Upper lobe of left lung (tissue), 6 donors: ENCODE data around the gene PCBP4. TPM values are rescaled to one million over a fixed set of nuclear protein-coding genes. Genes with fewer than 3 reads are reported as not detected.

Source experiments
- ATAC-seq, 2 donors: fragments of 200-7000 bp; cut with Tn5 transposase; one replicate each; pipeline ENCODE4 v1.9.1; 2022; ENCODE audit warnings: mild to moderate bottlenecking in 2 of 2, moderate library complexity in 2 of 2; ENCODE audit not compliant: low FRiP score in 2 of 2
- DNase-seq, 2 donors: peaks; one replicate each; pipeline ENCODE4 v3.0.0-alpha.2; 2019 to 2020
- H3K27ac ChIP-seq, 4 donors: fragments of 200-600 bp; sonication (generic); one replicate each; pipeline ENCODE4 v1.5.1; 2016 to 2019
- H3K27me3 ChIP-seq, 4 donors: fragments of 200-600 bp; sonication (generic); one replicate each; pipeline ENCODE4 v1.5.1; 2017 to 2019
- H3K36me3 ChIP-seq, 4 donors: fragments of 200-600 bp; sonication (generic); one replicate each; pipeline ENCODE4 v1.5.1; 2016 to 2019
- H3K4me1 ChIP-seq, 4 donors: fragments of 200-600 bp; sonication (generic); one replicate each; pipeline ENCODE4 v1.5.1; 2018 to 2019
- H3K4me3 ChIP-seq, 4 donors: fragments of 200-600 bp; sonication (generic); one replicate each; pipeline ENCODE4 v1.5.1; 2017 to 2019; ENCODE audit warnings: mild to moderate bottlenecking in 2 of 4, moderate library complexity in 1 of 4
- H3K9me3 ChIP-seq, 4 donors: fragments of 200-600 bp; sonication (generic); one replicate each; pipeline ENCODE4 v1.5.1; 2018 to 2019
- EP300 ChIP-seq, 4 donors: sonication (generic); formaldehyde crosslinking; IDR thresholded peaks; one replicate each; pipeline ENCODE4 v1.5.1; 2017; ENCODE audit warnings: antibody characterized with exemption in 4 of 4, control low read depth in 2 of 4
- POLR2A ChIP-seq, 4 donors: fragments of 450-650 bp; IDR thresholded peaks; one replicate each; pipeline ENCODE4 v1.5.1; 2016 to 2017; ENCODE audit warnings: antibody characterized with exemption in 4 of 4, mild to moderate bottlenecking in 2 of 4
- POLR2AphosphoS5 ChIP-seq, 2 donors: sonication (generic); formaldehyde crosslinking; IDR thresholded peaks; one replicate each; pipeline ENCODE4 v1.5.1; 2017; ENCODE audit warnings: antibody characterized with exemption in 2 of 2
- WGBS, 2 donors: methylation state at CpG; one replicate each; pipeline ENCODE4 v1.1.5; 2017 to 2018; 5-methylcytosine and 5-hydroxymethylcytosine counted together
- total RNA-seq, 6 donors: library from RNA; depleted of rRNA in 4 of 6; stranded (reverse); fragments of >200 nt in 4 of 6; gene quantifications; one replicate each; pipeline versions ENCODE4 v1.1.0 to v1.2.1, GENCODE V29; 2016 to 2021
- TF ChIP-seq, protein P1 (sequence below), 6 experiments: fragments of 450-650 bp in 4 of 6; fragments of 200-600 bp in 2 of 6; sonication (generic) in 2 of 6; IDR thresholded peaks; one replicate each; pipeline ENCODE4 v1.5.1; 2016 to 2019; ENCODE audit warnings: antibody characterized with exemption in 6 of 6
- donor health status: DM: no; HTN: no; CAD: no; lungs with moderate emphysema.
- donor health status: DM: no; HTN: yes; CAD: no; lungs with severe emphysema.

Gene PCBP4
- total RNA-seq, 6 donors from 2014 or later, result 22.7 to 53.4 (median 37.7) TPM

DNA sequence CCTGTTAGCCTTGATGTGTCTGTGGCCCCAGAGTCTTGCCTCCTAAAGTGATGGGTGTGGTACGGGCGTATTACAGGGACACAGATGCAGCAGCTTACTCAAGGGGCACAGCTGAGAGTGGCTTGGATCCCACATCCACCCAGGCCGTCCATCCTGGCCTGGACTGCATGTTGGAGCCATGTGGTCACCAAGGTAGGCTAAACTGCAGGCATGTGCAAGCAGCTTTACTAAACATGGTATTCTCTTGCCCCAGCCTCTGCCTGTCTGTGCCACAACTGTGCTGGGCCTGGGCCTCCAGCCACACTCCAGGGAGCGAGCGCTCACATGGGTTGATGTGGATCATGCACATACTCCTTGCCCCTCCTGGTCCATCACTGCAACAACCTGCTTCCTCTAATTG, 18.1 kb downstream of the PCBP4 start:
- Histone ChIP-seq H3K27ac (no peak overlapping the region), H3K4me1 (no peaks in the 10 kb centered on the region), H3K36me3 (peaks cover 0 to 15% (median 2%) of the 10 kb centered on the region in 4 donors), H3K4me3 (no peak overlapping the region), H3K9me3 (no peaks in the 10 kb centered on the region), H3K27me3 (no peaks in the 10 kb centered on the region)
- 86 to 93% methylated on average over 4 to 5 of the region's 5 CpGs for WGBS, 2 donors
- DNase-seq (no peak), ATAC-seq (no peak)
- TF ChIP-seq EP300 (IDR thresholded peaks at IDR 0.05) (no peak), POLR2A (IDR thresholded peaks at IDR 0.05) (no peak)
- TF ChIP-seq, protein P1, sequence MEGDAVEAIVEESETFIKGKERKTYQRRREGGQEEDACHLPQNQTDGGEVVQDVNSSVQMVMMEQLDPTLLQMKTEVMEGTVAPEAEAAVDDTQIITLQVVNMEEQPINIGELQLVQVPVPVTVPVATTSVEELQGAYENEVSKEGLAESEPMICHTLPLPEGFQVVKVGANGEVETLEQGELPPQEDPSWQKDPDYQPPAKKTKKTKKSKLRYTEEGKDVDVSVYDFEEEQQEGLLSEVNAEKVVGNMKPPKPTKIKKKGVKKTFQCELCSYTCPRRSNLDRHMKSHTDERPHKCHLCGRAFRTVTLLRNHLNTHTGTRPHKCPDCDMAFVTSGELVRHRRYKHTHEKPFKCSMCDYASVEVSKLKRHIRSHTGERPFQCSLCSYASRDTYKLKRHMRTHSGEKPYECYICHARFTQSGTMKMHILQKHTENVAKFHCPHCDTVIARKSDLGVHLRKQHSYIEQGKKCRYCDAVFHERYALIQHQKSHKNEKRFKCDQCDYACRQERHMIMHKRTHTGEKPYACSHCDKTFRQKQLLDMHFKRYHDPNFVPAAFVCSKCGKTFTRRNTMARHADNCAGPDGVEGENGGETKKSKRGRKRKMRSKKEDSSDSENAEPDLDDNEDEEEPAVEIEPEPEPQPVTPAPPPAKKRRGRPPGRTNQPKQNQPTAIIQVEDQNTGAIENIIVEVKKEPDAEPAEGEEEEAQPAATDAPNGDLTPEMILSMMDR (IDR thresholded peaks at IDR 0.05), result no peak

- WGBS, 2 donors, result 86 to 91% methylated on average over 9 to 10 of the region's 10 CpGs
- no peak overlapping the region for H3K4me3 ChIP-seq
- no peaks in the 10 kb centered on the region for H3K27me3 ChIP-seq
- no peak for DNase-seq
- ATAC-seq, result no peak
- H3K27ac ChIP-seq, result no peak overlapping the region
- TF ChIP-seq EP300 (IDR thresholded peaks at IDR 0.05), result no peak
- TF ChIP-seq, protein P1 (IDR thresholded peaks at IDR 0.05), result no peak
- TF ChIP-seq POLR2A (IDR thresholded peaks at IDR 0.05), result no peak
- TF ChIP-seq POLR2AphosphoS5 (IDR thresholded peaks at IDR 0.05), result no peak
- H3K36me3 ChIP-seq, result peaks cover 0 to 17% (median 2%) of the 10 kb centered on the region in 4 donors
- H3K4me1 ChIP-seq, result peaks cover 4 to 5% (median 4%) of the 10 kb centered on the region in 4 donors
- no peaks in the 10 kb centered on the region for H3K9me3 ChIP-seq
Observed at GRCh38 chr3:51948016-51948580, 19.2 kb downstream of the PCBP4 start.

GRCh38 chr3:51947215-51947900, 19.9 kb downstream of the PCBP4 start:
- no peak for ATAC-seq
- no peaks in the 10 kb centered on the region for H3K9me3 ChIP-seq
- peaks cover 12% of the 10 kb centered on the region in 4 donors for H3K4me1 ChIP-seq
- no peak for DNase-seq
- TF ChIP-seq POLR2AphosphoS5 (IDR thresholded peaks at IDR 0.05) (no peak), POLR2A (IDR thresholded peaks at IDR 0.05) (no peak), EP300 (IDR thresholded peaks at IDR 0.05) (no peak)
- TF ChIP-seq, protein P1 (IDR thresholded peaks at IDR 0.05), result no peak
- 78 to 80% methylated on average over 9 to 13 of the region's 13 CpGs for WGBS, 2 donors
- no peaks in the 10 kb centered on the region for H3K27me3 ChIP-seq
- peaks cover 0 to 17% (median 2%) of the 10 kb centered on the region in 4 donors for H3K36me3 ChIP-seq
- H3K27ac ChIP-seq, result no peak overlapping the region
- no peak overlapping the region for H3K4me3 ChIP-seq

GRCh38 chr3:51946796-51947195, 20.5 kb downstream of the PCBP4 start:
- ATAC-seq (no peak), DNase-seq (no peak)
- Histone ChIP-seq H3K27ac (no peak overlapping the region), H3K4me1 (peaks cover 12 to 15% (median 14%) of the 10 kb centered on the region in 4 donors), H3K36me3 (peaks cover 0 to 17% (median 2%) of the 10 kb centered on the region in 4 donors), H3K9me3 (no peaks in the 10 kb centered on the region), H3K4me3 (no peak overlapping the region), H3K27me3 (no peaks in the 10 kb centered on the region)
- TF ChIP-seq POLR2AphosphoS5 (IDR thresholded peaks at IDR 0.05) (no peak), EP300 (IDR thresholded peaks at IDR 0.05) (no peak), POLR2A (IDR thresholded peaks at IDR 0.05) (no peak)
- TF ChIP-seq, protein P1 (IDR thresholded peaks at IDR 0.05), result no peak
- 88 to 97% methylated on average over 4 of the region's 4 CpGs for WGBS, 2 donors
